OCI-LY3 (cell line): ENCODE data around the gene SMIM8.
"Not testable (repeated sequence)": the region's sequence is repeated elsewhere in the genome, so short reads cannot be mapped to it uniquely, and the experiment has no call there.

Experiments
- H2AFZ ChIP-seq: fragments of 200-600, 300-600 bp; shearing (Covaris generic); 2 replicates; pipeline ENCODE4 v1.6.0; 2014; ENCODE audit warnings: antibody characterized with exemption, low read depth, low read length
- H3K27ac ChIP-seq: fragments of 200-600, 300-600 bp; sonication (generic); 2 replicates; pipeline ENCODE4 v1.5.1; 2014; ENCODE audit warnings: mild to moderate bottlenecking, low read length, moderate library complexity, mixed read lengths
- H3K27me3 ChIP-seq: fragments of 200-600, 300-600 bp; sonication (generic); 2 replicates; pipeline ENCODE4 v1.6.1; 2014; ENCODE audit warnings: low read depth, low read length, mixed read lengths
- H3K36me3 ChIP-seq: fragments of 200-600, 300-600 bp; sonication (generic); replicated peaks from 2 replicates; pipeline ENCODE3; 2014; ENCODE audit warnings: low read depth, low read length, mixed read lengths
- H3K4me1 ChIP-seq: fragments of 300-600, 200-600 bp; sonication (generic); 2 replicates; pipeline ENCODE4 v1.6.1; 2014; ENCODE audit warnings: low read length, mixed read lengths
- H3K4me2 ChIP-seq: fragments of 200-600, 300-600 bp; sonication (generic); 2 replicates; pipeline ENCODE4 v1.6.1; 2014; ENCODE audit warnings: low read length, mixed read lengths
- H3K4me3 ChIP-seq: fragments of 300-600, 200-600 bp; sonication (generic); 2 replicates; pipeline ENCODE4 v1.5.1; 2014; ENCODE audit warnings: antibody characterized with exemption, mild to moderate bottlenecking, low read length, moderate library complexity
- H3K79me2 ChIP-seq: fragments of 300-600, 200-600 bp; shearing (Covaris generic); 2 replicates; pipeline ENCODE4 v1.6.1; 2014; ENCODE audit warnings: mild to moderate bottlenecking, low read length, mixed read lengths
- H3K9ac ChIP-seq: fragments of 300-600, 200-600 bp; shearing (Covaris generic); 2 replicates; pipeline ENCODE4 v1.6.0; 2014; ENCODE audit warnings: mild to moderate bottlenecking, low read length, moderate library complexity
- H3K9me3 ChIP-seq: fragments of 200-600, 300-600 bp; shearing (Covaris generic); 2 replicates; pipeline ENCODE4 v1.6.1; 2014; ENCODE audit warnings: low read length, mixed read lengths; ENCODE audit not compliant: insufficient read depth
- H4K20me1 ChIP-seq: fragments of 200-600, 300-600 bp; sonication (generic); 2 replicates; pipeline ENCODE4 v1.6.1; 2016; ENCODE audit warnings: low read length, mixed read lengths; ENCODE audit not compliant: insufficient read depth
- EZH2phosphoT487 ChIP-seq: fragments of 200-600 bp; shearing (Covaris generic); IDR thresholded peaks from 2 replicates; pipeline ENCODE4 v1.6.1; 2018; ENCODE audit warnings: antibody characterized with exemption, mixed run types, low read depth
- TF ChIP-seq, protein P1 (sequence below): fragments of 200-600, 300-600 bp; sonication (generic); IDR thresholded peaks from 2 replicates; pipeline ENCODE4 v1.5.1; 2014; ENCODE audit warnings: antibody characterized with exemption, low read length, low read depth

SMIM8 gene

DNA sequence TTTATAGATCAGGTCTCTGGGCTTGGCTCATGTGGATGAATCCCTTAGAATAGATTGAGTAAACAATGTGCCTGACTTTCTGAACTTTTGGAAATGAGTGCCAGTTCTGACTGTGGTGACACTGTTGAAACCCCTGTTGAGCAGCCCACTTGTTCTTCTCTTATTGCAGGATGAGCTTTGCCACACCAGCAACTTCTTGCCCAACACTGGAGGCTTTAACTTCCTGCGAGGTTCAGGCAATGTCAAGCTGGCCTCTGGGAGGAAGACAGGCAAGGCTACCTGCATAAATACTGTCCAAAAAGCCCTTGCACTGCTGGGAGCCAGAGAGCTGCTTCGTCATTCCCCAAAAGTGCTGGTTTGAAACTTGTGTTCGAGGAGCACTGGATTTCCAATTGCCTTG, 32.8 kb upstream of the SMIM8 start:
- H3K9me3 ChIP-seq, result no peaks in the 10 kb centered on the region
- H3K27ac ChIP-seq, result no peak overlapping the region
- H2AFZ ChIP-seq, result no peak overlapping the region
- no peaks in the 10 kb centered on the region for H4K20me1 ChIP-seq
- H3K4me3 ChIP-seq, result no peak overlapping the region
- no peak overlapping the region for H3K4me2 ChIP-seq
- TF ChIP-seq EZH2phosphoT487, result no peak
- TF ChIP-seq, protein P1, sequence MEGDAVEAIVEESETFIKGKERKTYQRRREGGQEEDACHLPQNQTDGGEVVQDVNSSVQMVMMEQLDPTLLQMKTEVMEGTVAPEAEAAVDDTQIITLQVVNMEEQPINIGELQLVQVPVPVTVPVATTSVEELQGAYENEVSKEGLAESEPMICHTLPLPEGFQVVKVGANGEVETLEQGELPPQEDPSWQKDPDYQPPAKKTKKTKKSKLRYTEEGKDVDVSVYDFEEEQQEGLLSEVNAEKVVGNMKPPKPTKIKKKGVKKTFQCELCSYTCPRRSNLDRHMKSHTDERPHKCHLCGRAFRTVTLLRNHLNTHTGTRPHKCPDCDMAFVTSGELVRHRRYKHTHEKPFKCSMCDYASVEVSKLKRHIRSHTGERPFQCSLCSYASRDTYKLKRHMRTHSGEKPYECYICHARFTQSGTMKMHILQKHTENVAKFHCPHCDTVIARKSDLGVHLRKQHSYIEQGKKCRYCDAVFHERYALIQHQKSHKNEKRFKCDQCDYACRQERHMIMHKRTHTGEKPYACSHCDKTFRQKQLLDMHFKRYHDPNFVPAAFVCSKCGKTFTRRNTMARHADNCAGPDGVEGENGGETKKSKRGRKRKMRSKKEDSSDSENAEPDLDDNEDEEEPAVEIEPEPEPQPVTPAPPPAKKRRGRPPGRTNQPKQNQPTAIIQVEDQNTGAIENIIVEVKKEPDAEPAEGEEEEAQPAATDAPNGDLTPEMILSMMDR, result no peak
- no peaks in the 10 kb centered on the region for H3K79me2 ChIP-seq
- H3K4me1 ChIP-seq, result no peaks in the 10 kb centered on the region
- H3K9ac ChIP-seq, result no peak overlapping the region
- H3K36me3 ChIP-seq, result no peaks in the 10 kb centered on the region
- no peaks in the 10 kb centered on the region for H3K27me3 ChIP-seq

DNA sequence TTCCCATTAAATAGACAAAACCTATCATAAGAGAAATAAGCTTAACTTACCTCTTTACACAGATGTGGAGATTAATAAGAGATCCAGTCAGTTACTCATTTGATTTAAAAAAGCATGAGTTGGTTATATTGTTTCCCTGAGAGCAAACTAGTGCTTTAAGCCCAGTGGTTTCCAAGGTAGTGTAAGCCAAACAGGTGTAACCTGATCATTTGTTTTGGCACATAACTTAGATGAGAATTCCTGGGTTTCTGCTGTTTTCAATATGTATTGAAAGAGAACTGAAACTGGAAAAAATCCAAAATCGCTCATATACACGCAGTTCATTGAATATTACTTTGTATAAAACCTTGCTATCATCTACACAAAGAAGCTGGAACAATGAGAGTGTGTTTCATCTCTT, 30.5 kb upstream of the SMIM8 start:
- no peaks in the 10 kb centered on the region for H3K27me3 ChIP-seq
- no peak for TF ChIP-seq EZH2phosphoT487
- TF ChIP-seq, protein P1, result no peak
- H3K4me1 ChIP-seq, result no peaks in the 10 kb centered on the region
- H2AFZ ChIP-seq, result no peak overlapping the region
- no peak overlapping the region for H3K4me3 ChIP-seq
- H3K9ac ChIP-seq, result no peak overlapping the region
- H3K79me2 ChIP-seq, result no peaks in the 10 kb centered on the region
- H3K9me3 ChIP-seq, result no peaks in the 10 kb centered on the region
- H3K4me2 ChIP-seq, result no peak overlapping the region
- no peaks in the 10 kb centered on the region for H3K36me3 ChIP-seq
- no peak overlapping the region for H3K27ac ChIP-seq
- H4K20me1 ChIP-seq, result no peaks in the 10 kb centered on the region

DNA sequence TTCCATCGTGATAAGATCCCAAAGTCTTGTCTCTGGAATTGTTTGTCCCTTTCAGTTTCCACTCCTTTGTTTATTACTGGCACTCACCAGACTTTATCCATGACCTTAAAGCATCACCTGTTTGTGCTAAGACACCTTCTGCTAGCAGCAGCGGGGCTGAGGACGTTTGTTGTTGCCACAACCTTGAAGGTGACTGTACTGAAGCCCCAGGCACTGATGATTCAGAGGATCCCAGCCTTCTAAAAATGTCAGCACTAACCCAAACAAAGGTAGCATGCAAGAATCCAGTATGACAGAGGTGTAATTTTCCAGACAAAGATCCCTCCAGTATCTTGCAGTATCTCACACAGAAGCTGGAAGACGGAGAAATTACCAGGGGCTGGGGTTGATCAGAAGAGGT, 28.9 kb upstream of the SMIM8 start:
- H3K36me3 ChIP-seq, result no peaks in the 10 kb centered on the region
- no peaks in the 10 kb centered on the region for H4K20me1 ChIP-seq
- no peaks in the 10 kb centered on the region for H3K4me1 ChIP-seq
- no peak overlapping the region for H3K4me2 ChIP-seq
- no peak overlapping the region for H3K9ac ChIP-seq
- no peaks in the 10 kb centered on the region for H3K79me2 ChIP-seq
- TF ChIP-seq, protein P1, result no peak
- no peak for TF ChIP-seq EZH2phosphoT487
- H3K9me3 ChIP-seq, result no peaks in the 10 kb centered on the region
- H3K4me3 ChIP-seq, result no peak overlapping the region
- H3K27ac ChIP-seq, result no peak overlapping the region
- no peak overlapping the region for H2AFZ ChIP-seq
- H3K27me3 ChIP-seq, result no peaks in the 10 kb centered on the region

DNA sequence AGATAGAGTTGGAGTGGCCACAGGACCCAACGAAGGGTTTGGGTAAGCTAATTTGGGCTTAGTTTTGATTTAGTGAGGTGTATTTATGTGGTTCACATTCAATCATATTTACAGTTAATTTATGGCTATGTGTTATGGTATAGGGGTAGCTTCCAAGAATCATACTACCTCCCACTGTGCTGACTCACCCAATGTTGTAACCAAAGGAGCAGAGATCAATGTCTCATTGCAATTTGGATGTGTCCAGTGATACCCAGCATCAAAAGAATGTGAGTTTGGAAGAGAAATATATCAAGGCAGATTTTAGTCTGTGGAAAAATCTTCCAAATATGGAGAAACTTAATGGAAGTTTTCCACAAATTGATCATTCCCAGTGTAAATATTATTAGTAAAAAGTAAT, 25.3 kb upstream of the SMIM8 start:
- Histone ChIP-seq H3K27ac (no peak overlapping the region), H3K4me2 (no peak overlapping the region), H4K20me1 (no peaks in the 10 kb centered on the region), H3K4me1 (no peaks in the 10 kb centered on the region), H3K79me2 (no peaks in the 10 kb centered on the region), H3K27me3 (no peaks in the 10 kb centered on the region), H3K9me3 (no peaks in the 10 kb centered on the region), H3K4me3 (no peak overlapping the region), H3K36me3 (no peaks in the 10 kb centered on the region), H3K9ac (no peak overlapping the region), H2AFZ (no peak overlapping the region)
- TF ChIP-seq, protein P1, result no peak
- no peak for TF ChIP-seq EZH2phosphoT487

DNA sequence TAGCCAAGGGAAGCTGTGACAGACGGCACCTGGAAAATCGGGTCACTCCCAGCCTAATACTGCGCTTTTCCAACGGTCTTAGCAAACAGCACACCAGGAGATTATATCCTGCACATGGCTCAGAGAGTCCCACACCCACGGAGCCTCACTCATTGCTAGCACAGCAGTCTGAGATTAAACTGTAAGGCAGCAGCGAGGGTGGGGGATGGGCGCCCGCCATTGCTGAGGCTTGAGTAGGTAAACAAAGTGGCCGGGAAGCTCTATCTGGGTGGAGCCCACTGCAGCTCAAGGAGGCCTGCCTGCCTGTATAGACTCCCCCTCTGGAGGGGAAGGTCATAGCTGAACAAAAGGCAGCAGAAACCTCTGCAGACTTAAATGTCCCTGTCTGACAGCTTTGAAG, 21.1 kb upstream of the SMIM8 start:
- H3K4me1 ChIP-seq, H3K27me3 ChIP-seq: not testable (repeated sequence)

More for the DNA sequence above, 21.1 kb upstream of the SMIM8 start:
- H3K79me2 ChIP-seq, H3K4me2 ChIP-seq, H3K27ac ChIP-seq, H4K20me1 ChIP-seq, H3K4me3 ChIP-seq, H3K36me3 ChIP-seq, H3K9ac ChIP-seq, H3K9me3 ChIP-seq, H2AFZ ChIP-seq: not testable (repeated sequence)
